Astrocyte (in vitro differentiated cells and primary cell): ENCODE measurements around the gene CCDC174.

ENCODE experiments used
- CTCF ChIP-seq: IDR thresholded peaks from 2 replicates; pipeline ENCODE4 v1.5.1; 2011; ENCODE audit warnings: low read depth, mild to moderate bottlenecking, inconsistent platforms, low read length, moderate library complexity; ENCODE audit not compliant: insufficient read depth
- EZH2 ChIP-seq: IDR thresholded peaks from 2 replicates; pipeline ENCODE4 v1.6.1; 2012; ENCODE audit warnings: mild to moderate bottlenecking, low read length, inconsistent platforms; ENCODE audit not compliant: insufficient read depth

GRCh38 chr3:14609506-14609905, 42.1 kb upstream of the CCDC174 start:
- TF ChIP-seq CTCF: no peak
- TF ChIP-seq EZH2: no peak
